ENCODE data around the gene SLC1A3.

DNA sequence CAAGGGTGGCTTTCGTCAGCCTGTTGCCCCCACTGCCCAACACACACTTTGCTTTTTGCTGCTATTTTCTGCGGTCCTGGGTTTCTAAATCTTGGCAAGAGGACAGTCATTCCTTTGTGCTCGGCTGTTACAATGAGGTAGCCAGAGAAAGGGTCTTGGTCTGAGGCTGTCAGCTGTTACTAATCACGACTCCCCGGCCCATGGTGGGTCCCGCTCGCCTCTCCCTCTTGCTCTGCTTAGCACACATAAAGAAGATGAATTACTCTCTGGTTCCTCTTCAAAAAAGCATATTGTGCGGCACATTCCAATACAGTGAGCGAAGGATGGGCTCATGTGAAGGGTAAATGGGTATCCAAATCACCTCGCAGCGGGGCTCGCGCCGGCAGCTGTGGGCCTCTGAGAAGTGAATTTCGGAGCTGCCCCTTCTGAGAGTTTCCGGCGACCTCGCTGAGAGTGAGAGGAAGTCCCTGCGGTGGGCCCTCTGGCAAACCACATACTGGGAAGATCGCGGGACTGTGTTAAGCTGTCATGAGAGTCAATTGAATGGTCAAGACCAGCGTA lies 56.0 kb downstream of the SLC1A3 start:
- TF ChIP-seq POLR2A (IDR thresholded peaks at IDR 0.05) (no peak), CTCF (IDR thresholded peaks at IDR 0.05) (no peak)

Measured in heart left ventricle (tissue), 13 donors.